ENCODE data around the gene BARHL1. TPM values are rescaled to one million over a fixed set of nuclear protein-coding genes. Genes with fewer than 3 reads are reported as not detected.
A peak's percentile ranks its signal among the peaks of the same experiment; 100 is the strongest.

The BARHL1 gene
- total and polyA plus RNA-seq, 8 donors: 0.27 TPM; not detected in 7

DNA sequence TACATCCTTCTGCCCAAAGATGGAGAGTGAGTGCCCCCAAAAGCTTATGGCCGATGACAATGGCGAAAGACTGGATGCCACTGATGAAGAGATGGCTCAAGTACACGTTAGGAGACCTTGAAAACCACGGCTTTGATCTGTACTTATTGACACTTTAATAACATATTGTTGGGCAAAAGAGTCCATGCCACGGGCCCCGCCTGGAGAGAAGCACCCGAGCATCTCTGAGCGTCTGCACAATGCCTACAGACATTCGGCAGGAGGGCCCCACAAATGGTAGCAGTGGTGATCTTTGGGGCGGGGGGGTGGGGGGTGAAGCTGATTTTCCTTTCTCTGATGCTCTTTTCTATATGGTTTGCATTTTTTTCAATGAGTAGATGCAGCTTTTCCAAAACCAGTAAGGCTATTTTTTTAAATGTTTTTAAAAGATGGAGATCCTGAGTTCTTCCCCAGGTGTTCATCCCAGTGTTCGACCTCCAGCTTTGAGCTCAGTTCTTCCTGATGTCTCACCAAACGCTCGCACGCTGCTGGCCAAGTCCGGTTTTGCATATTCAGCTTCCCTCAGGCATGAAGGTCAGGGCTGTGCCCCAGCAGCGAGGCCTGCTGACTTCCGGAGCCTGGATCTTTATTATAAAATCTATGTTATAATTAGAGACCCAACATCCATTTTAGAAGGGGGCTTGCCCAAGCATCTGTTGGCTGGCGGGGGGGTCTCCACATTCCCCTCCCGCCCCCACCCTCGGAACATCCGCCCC lies 34.3 kb upstream of the BARHL1 start:
- intact Hi-C loops (cut with DNase I): no loop called here
- Histone ChIP-seq H3K4me1 (no peaks in the 10 kb centered on the region), H3K9me3 (no peaks in the 10 kb centered on the region), H3K27ac (no peak overlapping the region), H3K36me3 (no peaks in the 10 kb centered on the region), H3K4me3 (no peak overlapping the region), H3K27me3 (no peaks in the 10 kb centered on the region)
- TF ChIP-seq, protein P1, sequence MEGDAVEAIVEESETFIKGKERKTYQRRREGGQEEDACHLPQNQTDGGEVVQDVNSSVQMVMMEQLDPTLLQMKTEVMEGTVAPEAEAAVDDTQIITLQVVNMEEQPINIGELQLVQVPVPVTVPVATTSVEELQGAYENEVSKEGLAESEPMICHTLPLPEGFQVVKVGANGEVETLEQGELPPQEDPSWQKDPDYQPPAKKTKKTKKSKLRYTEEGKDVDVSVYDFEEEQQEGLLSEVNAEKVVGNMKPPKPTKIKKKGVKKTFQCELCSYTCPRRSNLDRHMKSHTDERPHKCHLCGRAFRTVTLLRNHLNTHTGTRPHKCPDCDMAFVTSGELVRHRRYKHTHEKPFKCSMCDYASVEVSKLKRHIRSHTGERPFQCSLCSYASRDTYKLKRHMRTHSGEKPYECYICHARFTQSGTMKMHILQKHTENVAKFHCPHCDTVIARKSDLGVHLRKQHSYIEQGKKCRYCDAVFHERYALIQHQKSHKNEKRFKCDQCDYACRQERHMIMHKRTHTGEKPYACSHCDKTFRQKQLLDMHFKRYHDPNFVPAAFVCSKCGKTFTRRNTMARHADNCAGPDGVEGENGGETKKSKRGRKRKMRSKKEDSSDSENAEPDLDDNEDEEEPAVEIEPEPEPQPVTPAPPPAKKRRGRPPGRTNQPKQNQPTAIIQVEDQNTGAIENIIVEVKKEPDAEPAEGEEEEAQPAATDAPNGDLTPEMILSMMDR (IDR thresholded peaks at IDR 0.05): no peak
- ATAC-seq (no peak), DNase-seq (peak in 1 of 6 donors; percentile 7), FAIRE-seq (no peak)
- 76 to 80% methylated on average over 21 of the region's 21 CpGs for WGBS, 2 donors

DNA sequence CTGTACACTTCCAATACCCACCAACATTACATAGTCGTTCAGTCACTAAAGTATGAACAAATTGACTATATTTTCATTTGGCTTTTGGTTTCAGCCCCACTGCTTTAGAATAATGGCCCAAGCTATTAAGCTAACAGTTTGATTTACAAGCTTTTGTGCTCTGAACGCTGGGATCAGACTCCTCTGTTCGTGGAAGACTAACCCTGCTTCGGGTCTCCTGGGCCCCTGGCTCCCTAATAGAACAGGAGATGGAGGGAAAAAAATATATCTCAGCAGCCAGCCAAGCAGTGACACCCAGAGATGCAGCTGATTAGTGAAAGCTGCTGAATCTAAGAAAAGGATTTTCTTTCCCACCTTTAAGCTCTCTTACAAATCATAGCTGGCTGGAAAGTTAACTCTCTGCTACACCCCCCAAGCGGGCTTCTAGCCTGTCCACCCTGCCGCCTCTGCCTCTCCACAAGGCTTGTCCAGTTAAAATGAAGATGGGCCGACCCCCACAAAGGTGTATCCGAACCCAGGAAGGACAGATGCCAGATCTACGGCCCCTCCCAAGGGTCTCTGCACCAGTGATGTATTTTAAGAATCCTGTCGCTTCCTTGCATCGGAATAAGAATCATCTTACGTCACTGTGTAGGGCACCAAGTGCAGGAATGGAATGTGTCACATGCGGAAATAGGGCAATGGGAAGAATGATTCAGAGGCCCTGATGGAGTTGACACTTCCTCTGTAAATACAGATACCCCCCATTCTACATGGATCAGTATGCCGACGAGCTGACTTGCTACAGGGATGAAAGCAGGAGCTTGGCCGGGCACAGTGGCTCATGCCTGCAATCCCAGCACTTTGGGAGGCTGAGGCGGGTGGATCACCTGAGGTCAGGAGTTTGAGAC lies 33.4 kb upstream of the BARHL1 start:
- Histone ChIP-seq H3K36me3 (no peaks in the 10 kb centered on the region), H3K4me3 (no peak overlapping the region), H3K4me1 (no peaks in the 10 kb centered on the region), H3K27ac (no peak overlapping the region), H3K27me3 (no peaks in the 10 kb centered on the region), H3K9me3 (no peaks in the 10 kb centered on the region)
- DNase-seq (peak in 1 of 6 donors; percentile 9), FAIRE-seq (no peak), ATAC-seq (no peak)
- intact Hi-C loops (cut with DNase I): no loop called here
- WGBS, 2 donors: 62 to 66% methylated on average over 17 of the region's 17 CpGs
- TF ChIP-seq, protein P1 (IDR thresholded peaks at IDR 0.05): no peak

DNA sequence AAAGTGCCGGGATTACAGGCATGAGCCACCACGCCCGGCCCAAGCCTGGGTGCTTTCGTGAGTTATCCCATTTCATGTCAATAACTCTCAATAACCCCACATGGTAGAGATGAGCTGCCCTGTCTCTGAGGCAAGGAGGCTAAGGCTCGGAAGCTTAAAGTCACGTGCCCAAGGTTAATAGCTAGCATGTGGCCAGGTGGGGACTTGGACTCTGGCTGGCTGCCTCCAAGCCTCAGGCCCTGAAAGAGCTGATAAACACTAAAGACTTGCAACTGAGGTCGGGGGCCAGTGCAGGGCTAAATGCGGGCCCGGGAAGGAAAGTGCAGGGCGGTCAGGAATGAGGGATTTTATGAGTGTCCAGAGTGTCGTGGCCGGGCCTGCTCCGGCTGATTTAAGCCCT lies 30.9 kb upstream of the BARHL1 start:
- no peak for ATAC-seq
- no peaks in the 10 kb centered on the region for H3K36me3 ChIP-seq
- H3K4me1 ChIP-seq: no peaks in the 10 kb centered on the region
- no peaks in the 10 kb centered on the region for H3K9me3 ChIP-seq
- no peak for FAIRE-seq
- no peaks in the 10 kb centered on the region for H3K27me3 ChIP-seq
- intact Hi-C loops (cut with DNase I): no loop called here
- peak in 1 of 6 donors; percentile 19 for DNase-seq
- H3K27ac ChIP-seq: no peak overlapping the region
- no peak overlapping the region for H3K4me3 ChIP-seq
- 82 to 84% methylated on average over 13 of the region's 13 CpGs for WGBS, 2 donors
- TF ChIP-seq, protein P1 (IDR thresholded peaks at IDR 0.05): no peak

DNA sequence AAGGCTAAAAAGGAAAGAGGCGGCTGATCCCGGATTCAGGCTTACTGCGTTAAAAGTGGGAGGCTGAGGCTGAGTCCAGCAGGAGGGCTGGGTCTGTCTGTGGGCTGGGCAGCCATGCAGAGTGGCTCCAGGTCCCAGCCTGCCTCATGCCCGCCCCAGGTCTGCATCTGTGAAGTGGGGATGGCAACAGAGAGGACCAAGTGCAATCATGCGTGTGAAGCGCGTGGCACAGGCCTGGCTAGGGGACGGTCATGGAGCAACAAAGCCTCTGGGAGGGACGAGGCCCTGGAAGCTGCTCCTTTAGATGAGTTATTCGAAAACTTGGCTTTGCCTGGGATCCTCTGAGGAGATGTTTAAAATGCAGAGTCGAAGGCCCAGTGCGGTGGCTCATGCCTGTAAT lies 30.4 kb upstream of the BARHL1 start:
- no peak for ATAC-seq
- no peaks in the 10 kb centered on the region for H3K36me3 ChIP-seq
- no peaks in the 10 kb centered on the region for H3K27me3 ChIP-seq
- intact Hi-C loops (cut with DNase I): no loop called here
- no peak overlapping the region for H3K27ac ChIP-seq
- no peak overlapping the region for H3K4me3 ChIP-seq
- peak in 1 of 6 donors; percentile 25 for DNase-seq
- no peaks in the 10 kb centered on the region for H3K9me3 ChIP-seq
- WGBS, 2 donors: 89 to 94% methylated on average over 12 of the region's 12 CpGs
- TF ChIP-seq, protein P1 (IDR thresholded peaks at IDR 0.05): no peak
- H3K4me1 ChIP-seq: no peaks in the 10 kb centered on the region
- FAIRE-seq: no peak
